HL-60 (cell line): ENCODE results near the gene PIP5K1B.

ENCODE experiments used
- DNase-seq, 2 experiments: peaks; one replicate each; pipeline ENCODE4 v3.0.0-alpha.2; 2010 to 2020; ENCODE audit warnings: low read depth in 1 of 2, low spot score in 1 of 2
- H3K27ac ChIP-seq: fragments of 250-450 bp; sonication (Bioruptor Pico); replicated peaks from 2 replicates; pipeline ENCODE4 v1.5.1; 2020; ENCODE audit warnings: mild to moderate bottlenecking, moderate library complexity
- H3K27me3 ChIP-seq: fragments of 250-450 bp; sonication (Bioruptor Pico); 2 replicates; pipeline ENCODE4 v1.5.1; 2021; ENCODE audit warnings: mild to moderate bottlenecking, moderate library complexity; ENCODE audit not compliant: insufficient read depth, poor library complexity, severe bottlenecking
- H3K4me3 ChIP-seq: replicated peaks from 2 replicates; pipeline ENCODE4 v1.5.1; 2011; ENCODE audit warnings: mild to moderate bottlenecking, control low read depth, low read length; ENCODE audit not compliant: insufficient read depth
- CTCF ChIP-seq: IDR thresholded peaks from one replicate; pipeline ENCODE4 v1.5.1; 2011; ENCODE audit warnings: low read length, control low read depth, inconsistent platforms; ENCODE audit not compliant: insufficient read depth
- GABPA ChIP-seq: IDR thresholded peaks from 2 replicates; pipeline ENCODE4 v1.6.1; 2012; ENCODE audit warnings: low read depth
- POLR2AphosphoS5 ChIP-seq: IDR thresholded peaks from 2 replicates; pipeline ENCODE4 v1.6.1; 2012; ENCODE audit warnings: low read depth
- REST ChIP-seq: IDR thresholded peaks from 2 replicates; pipeline ENCODE4 v1.6.1; 2012; ENCODE audit warnings: low read depth; ENCODE audit not compliant: insufficient replicate concordance
- SPI1 ChIP-seq: IDR thresholded peaks from 2 replicates; pipeline ENCODE4 v1.6.1; 2012; ENCODE audit warnings: low read depth, mild to moderate bottlenecking, borderline replicate concordance

The PIP5K1B gene

GRCh38 chr9:68742333-68742730 is 37.3 kb downstream of the PIP5K1B start:
- H3K27ac ChIP-seq, result no peak overlapping the region
- H3K27me3 ChIP-seq, result no peaks in the 10 kb centered on the region
- TF ChIP-seq SPI1 (no peak), REST (no peak), CTCF (no peak), GABPA (no peak), POLR2AphosphoS5 (no peak)
- DNase-seq, result no peak
- H3K4me3 ChIP-seq, result no peak overlapping the region

GRCh38 chr9:68744426-68744825 is 39.4 kb downstream of the PIP5K1B start:
- H3K4me3 ChIP-seq, result no peak overlapping the region
- DNase-seq, result no peak
- H3K27ac ChIP-seq, result no peak overlapping the region
- TF ChIP-seq GABPA (no peak), CTCF (no peak)
- H3K27me3 ChIP-seq, result no peaks in the 10 kb centered on the region

- Histone ChIP-seq H3K27me3 (no peaks in the 10 kb centered on the region), H3K27ac (no peak overlapping the region), H3K4me3 (no peak overlapping the region)
- no peak for TF ChIP-seq CTCF
- no peak for TF ChIP-seq SPI1
- no peak for TF ChIP-seq POLR2AphosphoS5
- no peak for TF ChIP-seq GABPA
- no peak for TF ChIP-seq REST
- no peak for DNase-seq
These were observed 41.5 kb downstream of the PIP5K1B start for GRCh38 chr9:68746525-68746924.

GRCh38 chr9:68747043-68747533 is 42.0 kb downstream of the PIP5K1B start:
- Histone ChIP-seq H3K4me3 (no peak overlapping the region), H3K27ac (no peak overlapping the region), H3K27me3 (no peaks in the 10 kb centered on the region)
- no peak for DNase-seq
- TF ChIP-seq SPI1 (no peak), CTCF (no peak), POLR2AphosphoS5 (no peak), REST (no peak), GABPA (no peak)
